GM21723 (cell line): ENCODE data around the gene YKT6.

ENCODE experiments used
- ATAC-seq: cut with Tn5 transposase; IDR thresholded peaks from one replicate; pipeline ENCODE4 v1.9.1; 2021; ENCODE audit warnings: mild to moderate bottlenecking, moderate library complexity; ENCODE audit not compliant: unreplicated experiment

Gene YKT6

DNA sequence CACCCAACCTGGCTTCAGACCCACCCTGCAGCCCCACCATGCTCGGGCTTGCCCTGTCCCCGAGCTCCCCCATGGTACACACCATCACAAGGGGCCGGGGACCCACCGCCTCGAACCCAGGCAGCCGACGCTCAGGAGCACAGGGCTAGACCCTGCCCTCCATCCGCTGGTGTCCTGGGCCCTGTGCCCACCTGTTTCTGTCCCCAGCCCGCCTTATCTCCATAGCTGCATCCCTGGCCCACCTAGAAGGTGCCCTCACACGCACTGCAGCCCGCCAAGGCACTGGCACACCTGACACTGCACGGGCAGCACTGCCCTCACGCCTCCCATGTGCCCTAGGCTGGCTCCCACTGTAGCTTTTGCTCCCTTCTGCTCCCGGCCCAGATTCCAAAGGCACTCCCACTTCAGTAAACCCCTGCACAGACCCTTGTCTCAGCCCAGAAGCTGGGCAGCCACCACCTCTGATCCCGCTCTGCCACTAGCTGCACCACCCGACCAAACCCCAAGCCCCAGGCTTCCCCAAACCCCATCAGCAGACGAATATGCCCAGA lies 17.1 kb downstream of the YKT6 start:
- ATAC-seq = no peak

DNA sequence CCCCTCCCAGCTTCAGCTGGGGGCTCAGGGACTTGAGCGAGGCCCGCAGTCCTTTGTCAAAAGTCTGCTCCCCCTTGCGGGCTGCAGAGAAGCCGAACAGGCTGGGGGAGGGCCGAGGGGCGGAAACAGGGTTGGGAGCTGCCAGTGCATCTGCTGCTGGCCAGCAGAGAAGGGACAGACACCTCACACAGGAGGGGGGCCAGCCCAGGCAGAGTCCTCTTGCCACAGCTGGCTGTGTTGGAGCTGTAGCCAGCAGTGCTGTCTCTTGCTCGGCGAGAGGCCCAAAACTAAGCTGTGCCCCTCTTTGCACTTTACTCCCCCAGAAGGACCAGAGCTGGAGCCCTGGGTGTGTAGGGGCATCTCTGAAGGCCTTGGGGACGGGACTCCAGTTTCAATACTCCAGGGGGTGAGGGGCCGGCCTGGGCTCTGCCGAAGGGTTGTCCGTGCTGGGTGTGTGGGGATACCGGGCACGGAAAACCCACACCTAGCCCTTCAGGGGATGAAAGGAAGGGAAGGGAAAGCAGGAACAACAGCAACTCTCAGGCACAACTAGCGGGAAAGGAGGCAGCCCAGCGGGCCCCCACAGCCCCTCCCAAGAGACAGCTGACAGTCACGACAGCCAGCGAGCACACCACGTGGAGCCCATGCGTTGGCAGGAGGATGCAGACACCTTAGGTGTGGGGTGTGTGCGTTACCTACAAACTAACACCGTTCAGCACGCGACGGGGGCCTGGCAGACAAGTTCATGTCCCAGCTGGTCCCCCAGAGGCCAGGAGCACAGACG lies 17.8 kb downstream of the YKT6 start:
- ATAC-seq = no peak

DNA sequence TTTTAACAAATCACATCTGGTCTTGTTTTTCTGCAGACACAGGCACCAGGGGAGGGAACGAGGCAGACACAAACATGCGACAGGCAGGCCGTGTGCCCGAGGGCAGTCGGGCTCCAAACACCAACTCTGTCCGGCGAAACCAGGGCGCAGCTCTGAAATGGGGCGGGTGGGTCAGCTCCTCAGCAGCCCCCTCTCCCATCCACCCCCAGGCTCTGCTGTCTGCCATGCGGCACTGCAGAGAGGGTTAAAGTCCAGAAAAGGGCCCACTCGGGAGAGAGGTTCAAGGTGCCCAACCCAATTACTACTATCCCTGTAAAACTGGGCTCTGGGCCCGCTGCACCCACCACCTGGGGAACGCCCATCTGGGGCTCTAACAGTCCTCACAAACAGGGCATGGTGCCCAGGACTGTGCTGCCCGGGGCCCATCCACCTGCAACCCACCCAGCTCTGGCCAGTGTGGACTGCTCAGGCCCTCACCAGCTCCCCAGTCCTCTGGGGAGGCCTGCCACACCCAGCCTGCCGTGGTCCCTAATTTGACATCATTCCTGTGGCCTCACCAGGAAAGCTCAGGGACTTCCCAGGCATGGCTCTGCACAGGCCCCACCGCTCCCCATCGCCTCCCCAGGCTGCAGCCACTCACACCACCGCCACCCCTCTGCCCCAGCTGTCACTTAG lies 18.7 kb downstream of the YKT6 start:
- ATAC-seq = no peak

DNA sequence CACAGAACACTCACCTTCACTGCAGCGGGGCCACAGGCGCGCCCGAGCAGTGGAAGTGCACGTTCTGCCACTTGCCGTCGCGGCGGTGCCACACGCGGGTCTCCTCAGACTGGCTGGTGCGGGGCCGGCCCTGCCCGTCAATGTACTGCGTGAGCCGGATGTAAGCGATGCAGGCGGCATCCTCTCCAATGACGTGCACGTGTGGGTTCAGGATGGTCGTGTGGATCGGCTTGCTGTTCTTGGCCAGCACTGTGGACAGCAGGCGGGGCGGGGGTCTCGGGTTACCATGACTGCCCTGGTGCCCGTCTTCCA lies 19.2 kb downstream of the YKT6 start:
- no peak for ATAC-seq

DNA sequence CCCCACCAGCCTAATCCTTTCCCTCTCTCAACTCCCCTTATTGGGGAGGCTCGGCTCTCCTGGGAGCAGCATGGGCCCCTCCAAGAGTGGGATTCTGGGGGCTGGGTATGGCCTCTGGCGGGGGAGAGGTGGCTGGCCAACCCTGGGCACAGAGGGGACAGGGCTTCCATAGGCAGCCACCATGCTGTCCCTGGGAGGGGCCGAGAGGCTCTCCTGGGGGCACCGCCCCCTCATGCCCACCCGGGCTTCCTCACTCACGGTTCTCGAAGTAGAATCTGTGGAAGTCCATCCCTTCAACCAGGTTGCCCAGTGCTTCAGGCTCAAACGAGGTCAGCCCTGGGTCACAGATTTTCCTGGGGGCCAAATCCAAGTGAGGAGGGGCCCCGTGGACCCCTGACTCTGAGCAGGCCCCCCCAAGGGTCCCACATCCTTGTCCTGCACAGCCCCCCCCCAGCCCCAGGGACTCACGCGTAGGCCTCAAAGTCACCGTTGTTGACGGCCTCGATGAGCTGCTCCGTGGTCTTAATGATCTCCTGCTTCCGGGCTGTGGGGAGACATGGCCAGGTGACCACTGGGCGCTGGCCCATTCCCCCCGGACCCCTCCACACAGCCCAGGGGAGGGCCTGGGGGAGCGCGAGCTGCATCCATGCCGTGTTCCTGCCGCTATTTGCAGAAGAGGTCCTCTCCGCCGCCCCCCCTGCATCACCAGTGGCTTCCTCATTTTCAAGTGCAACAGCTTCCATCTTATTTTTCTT lies 19.8 kb downstream of the YKT6 start:
- no peak for ATAC-seq

DNA sequence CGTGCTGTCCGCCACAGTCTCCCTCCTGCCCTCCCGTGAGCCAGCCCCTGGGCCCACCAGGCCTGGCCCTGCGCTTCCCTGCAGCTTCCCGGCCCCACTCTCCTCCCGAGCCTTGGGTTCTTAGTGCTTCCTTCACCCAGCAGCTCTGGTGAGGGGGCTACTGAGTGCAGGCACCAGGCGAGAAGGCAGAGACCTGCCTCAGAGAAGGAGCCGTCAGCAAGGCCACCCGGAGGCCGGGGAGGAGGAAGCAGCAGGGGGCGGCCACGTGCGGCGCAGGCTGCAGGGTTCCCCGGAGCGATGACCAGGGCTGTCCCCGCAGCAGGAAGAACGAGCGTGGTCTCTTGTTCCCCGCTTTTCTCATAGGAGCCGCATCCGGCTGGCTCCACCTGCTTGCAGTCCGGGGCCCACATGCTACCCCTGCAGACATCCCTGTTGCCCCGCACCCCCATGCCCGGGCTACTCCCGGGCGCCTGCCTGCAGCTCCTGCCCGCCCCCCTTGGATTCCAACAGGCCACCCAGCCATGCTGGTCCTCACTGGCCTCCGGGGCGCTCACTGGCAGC lies 20.5 kb downstream of the YKT6 start:
- ATAC-seq = no peak

DNA sequence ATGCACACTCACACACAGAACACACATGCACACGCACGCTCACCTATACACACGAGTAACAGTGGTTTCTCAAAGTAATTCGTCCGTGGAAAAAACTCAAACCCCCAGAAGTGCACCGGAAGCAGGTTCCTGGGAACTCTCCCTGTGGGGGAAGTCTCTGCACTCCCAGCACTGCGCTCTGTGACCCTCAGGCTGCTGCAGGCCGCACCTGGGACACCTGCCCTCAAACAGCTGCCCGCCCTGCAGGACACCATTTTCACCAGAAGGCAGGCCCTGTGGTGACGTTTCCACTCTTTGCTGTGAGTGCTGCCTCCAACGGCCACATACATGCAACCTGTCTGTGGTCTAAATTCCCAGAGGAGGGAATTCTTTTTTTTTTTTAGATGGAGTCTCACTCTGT lies 21.3 kb downstream of the YKT6 start:
- ATAC-seq = no peak

DNA sequence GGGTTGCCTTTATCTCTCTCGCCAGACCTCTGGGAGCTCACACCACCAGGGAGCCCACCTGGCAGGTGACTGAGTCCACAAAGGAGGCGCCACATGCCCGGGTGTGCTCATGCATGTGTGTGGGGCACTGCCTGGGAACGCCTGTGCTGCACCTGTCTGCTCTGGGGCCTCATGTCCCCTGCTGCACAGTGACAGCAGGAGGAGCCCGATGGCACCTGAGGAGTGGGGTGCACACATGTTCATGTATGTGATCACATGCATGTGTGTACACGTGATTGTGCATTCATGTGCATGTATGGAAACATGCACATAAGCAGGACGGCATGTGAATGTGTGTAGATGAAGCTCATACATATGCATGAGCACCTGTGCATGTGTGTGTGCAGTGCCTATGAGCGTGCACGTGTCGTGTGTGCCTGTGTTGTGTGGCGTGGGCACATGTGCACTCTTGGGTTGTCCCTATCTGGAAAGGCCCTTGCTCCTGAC lies 22.0 kb downstream of the YKT6 start:
- ATAC-seq = no peak

DNA sequence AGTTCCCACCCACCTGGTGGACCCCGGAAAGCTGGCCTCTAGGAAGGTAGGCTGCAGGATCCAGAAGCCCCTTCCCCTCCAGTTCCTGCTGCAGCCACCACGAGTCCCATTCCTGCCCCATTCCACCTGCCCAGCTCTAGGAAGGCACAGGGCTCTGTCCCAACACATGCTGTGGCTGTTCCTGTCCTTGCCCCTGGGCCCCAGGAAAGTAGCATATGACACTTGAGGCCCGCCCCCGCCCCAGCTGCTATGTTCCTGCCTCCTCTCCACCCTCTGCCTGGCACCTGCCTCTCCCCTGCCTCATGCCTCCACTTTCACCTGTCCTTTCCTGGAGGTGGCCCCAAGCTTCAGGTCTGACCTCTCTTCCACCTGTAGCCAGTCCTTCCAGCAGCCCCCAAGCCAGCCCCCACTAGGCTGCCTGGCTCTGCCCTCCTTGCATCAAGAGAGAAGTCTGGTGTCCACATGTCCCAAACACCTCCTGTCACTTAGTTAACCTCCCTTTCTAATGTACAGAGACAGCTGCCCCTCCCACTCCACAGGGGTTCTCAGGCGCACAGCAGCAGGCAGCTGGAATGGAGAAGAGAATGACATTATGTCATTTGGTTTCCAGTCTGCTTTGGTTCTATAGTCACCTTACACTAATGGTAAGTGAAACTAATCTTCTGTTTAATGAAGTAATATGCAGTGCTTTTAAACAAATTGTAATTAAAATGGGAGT lies 22.7 kb downstream of the YKT6 start:
- ATAC-seq = no peak

DNA sequence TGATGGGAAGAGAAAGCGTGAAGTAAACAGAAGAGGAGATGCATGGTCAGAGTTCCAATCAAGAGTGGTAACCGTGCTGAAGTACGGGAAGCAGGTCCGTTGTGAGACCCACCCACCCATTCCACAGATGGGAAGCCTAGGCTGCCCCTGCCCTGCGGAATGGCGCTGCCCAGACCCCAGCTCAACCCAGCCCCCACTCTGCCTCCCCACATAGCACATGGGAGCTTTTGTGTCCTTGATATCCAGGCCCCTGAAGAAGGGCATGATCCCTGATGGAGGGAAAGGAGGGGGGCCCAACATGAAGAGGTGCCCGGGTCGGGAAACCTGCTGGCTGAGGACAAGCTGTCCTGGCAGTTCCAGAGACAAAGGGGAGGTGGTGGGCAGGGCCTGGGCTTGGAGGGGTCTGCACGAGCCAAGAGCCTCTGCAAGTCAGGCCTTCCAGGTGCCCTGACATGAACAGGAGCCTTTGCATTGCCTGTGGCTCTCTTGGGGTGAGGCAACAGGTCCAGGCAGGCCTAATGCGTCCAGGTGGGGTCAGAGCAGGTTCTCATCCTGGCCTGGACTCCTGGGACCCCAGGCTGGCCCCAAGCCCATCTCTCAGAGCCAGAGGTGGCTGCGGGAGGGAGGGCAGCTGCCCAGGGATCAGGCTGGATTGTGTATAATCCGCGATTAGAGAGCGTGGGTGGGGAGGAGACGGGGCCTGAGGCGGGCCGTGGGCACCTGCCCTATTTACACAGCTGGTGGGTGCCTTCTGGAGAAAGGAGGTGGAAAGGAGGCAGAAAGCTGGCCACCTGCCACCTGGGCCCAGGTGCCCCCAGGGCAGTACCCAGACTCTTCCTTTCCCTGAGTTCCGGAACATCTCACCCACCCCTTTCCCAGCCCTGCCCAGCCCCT lies 23.5 kb downstream of the YKT6 start:
- no peak for ATAC-seq

DNA sequence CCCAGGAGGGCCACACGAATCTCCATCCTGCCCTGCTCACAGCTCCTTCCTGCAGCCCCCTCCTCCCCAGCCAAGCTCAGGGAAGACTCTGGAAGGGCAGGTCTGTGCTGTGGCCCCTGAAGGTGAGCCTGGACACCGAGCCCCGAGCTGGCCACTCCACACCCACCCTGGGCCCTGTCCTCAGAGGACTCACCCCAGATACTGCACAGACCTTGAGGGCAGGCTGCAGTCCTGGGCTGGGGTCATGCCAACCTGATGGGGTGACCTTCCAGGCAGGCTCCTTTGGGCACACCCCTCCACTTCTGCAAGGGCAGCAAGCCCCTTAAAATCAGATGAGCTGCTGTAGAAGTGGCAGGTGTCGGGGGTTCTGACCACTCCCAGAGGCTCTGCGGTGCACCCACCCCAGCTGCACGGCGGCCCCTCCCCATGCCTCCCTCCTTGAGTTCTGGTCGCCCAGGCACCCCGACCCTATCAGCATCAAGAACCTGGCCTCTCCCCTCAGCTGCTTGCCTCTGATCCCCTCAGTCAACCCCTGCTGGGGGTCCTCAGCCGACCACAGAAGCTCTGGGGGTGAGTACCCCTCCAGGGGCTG lies 24.3 kb downstream of the YKT6 start:
- ATAC-seq = no peak

DNA sequence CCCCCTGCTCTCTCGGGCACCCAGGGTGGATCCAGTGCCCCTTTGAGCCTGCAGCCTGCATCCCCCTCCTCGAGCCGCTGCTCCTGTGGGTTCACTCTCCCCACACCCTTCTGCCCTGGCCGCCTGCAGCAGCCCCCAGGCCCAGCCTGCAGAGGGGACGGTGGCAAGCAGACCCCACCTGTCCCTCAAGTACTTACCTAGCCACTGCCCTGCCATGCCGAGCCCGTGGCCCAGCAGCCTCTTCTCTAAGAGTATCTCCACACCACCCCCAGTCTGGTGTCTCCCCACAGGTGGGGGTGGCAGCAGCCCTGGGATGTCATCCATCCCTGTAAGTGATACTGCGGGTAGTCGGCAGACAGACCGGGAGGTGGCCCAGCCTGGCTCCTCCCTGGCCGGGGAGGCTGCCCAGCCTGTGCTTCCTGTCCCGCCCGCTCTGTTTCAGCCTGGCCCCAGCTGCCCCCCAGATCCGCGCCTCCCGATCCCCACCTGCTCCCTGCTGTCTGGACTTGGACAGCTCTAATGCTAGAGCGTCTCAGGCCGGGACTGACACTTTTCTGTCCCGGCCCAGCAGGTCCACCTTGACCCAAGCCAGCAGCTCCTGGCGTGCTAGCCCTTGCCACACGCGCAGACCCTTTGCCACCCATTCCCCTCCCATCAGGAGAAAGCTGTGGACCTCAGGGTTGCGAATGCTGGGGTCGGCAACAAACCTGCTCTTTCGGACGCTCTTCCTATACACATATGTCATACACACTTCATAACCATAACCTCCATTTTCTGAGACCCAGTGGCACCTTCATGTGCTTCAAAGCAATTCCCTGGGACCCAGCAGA lies 25.0 kb downstream of the YKT6 start:
- ATAC-seq = no peak

DNA sequence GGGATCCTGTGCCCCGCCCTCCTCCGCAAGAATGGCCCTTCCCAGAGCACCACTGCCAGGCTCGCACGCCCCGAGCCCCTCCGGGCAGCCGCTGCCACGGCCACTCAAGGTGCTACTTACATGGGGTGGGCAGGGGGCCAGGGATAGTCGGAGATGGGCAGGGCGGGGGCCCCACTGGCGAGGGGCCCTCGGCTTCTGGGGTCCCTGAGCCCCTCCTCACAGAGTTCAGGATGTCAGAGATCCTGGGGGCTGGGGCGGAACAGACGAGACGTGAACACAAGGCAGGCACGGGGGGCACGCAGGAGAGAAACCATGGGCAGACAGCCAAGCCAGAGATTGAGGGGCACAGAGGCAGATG lies 25.6 kb downstream of the YKT6 start:
- ATAC-seq = no peak

DNA sequence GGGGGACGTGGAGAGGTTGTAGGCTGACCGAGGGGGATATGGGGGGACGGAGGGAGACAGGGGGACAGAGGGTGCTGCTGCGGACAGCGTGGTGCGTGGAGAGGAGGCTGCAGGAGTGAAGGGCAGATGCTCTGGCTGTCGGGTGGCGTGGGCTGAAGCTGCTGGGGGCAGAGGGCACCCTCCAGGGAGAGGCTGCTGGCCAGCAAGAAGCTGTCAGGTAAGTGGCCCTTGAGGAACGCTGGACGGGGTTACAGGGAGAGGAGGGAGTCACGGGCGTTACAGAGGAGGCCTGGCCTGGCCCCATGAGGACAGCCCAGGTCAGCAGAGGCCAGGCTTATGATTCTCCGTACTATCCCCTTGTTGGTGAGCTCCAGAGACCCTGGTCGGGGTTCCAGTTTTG lies 27.1 kb downstream of the YKT6 start:
- ATAC-seq = no peak

DNA sequence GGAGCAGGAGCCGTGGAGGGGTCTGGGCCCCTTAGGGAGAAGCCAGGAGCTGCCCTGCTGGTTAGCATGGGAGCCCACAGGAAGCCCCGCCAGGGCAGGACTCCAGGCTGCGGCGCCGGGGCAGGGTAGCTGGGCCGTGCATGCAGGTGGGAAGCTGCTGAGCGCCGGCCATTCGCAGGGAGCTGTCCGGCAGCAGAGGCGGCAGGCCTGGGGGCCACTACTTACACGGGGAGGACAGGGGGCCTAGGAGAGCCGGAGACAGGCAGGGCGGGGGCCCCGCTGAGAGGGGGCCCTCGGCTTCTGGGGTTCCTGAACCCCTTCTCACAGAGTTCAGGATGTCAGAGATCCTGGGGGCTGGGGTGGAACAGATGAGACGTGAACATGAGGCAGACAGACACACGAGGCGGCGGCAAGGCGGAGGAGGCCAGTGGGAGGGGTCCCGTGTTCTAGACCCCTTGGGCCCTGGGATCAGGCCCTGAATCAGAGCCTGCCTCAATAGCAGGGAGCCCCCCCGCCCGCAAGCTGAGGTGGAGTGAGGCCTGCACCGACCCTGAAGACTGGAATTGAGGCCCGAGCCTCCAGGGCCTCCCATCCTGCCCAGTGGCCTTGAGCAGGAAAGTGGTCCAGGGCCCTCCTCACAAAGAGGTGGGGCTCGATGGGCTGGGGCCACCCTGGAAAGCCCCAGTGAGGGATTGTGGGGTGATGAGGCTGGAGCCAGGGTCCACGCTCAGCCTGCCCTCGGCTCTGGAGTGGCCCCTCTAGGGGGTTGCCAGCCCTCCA lies 28.0 kb downstream of the YKT6 start:
- no peak for ATAC-seq

DNA sequence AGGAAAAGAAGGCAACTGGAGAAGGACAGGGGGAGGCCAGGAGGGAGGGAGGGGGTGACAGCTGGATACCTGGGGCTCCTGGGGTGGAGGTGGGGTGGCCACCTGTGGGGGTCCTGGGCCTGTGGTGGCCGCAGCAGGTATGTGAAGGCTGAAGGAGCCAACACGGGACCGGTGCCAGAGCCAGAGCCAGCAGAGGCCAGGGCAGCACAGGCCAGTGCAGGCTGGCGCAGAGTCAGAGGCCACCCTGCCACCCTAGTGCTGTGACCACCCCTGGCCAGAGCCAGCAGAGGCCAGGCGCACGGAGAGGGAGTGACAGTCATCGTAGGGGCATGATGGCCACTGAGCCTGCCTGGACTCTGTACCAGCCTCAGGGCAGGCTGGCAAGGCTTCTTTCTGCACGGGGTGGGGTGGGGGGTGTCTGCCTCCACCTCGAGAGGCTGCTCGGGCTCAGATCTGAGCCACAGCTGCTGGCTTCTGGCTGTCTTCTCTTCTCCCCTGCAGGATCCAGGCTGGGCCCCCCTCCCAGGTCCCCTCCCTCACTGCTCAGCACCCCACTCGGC lies 28.8 kb downstream of the YKT6 start:
- ATAC-seq = no peak

DNA sequence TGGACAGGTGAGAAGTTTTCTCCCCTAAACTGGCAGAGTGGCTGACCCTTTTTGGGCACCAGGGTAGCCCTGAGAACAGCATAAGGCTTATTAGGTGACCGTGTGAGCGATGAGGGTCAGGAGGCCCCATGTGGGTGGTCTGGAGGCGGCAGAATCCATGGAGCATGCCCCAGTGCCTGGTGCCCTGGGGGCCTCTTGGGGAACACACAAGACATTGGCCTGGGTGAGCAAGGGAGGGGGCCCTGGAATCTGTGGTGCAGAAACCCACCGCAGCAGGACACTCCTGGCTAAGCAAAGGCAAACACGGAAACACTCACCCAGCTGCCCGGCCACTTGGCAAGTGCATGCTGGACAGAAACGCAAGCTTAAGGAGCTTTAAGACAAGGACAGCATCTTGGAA lies 29.5 kb downstream of the YKT6 start:
- no peak for ATAC-seq
